GM12875 (cell line): ENCODE measurements around the gene HOXA13.

Experiments used
- H3K4me3 ChIP-seq: one replicate; pipeline ENCODE4 v1.5.1; 2011; ENCODE audit warnings: low read depth, low read length, control low read depth
- TF ChIP-seq, protein P1 (sequence below): IDR thresholded peaks from 2 replicates; pipeline ENCODE4 v1.5.1; 2011; ENCODE audit warnings: low read depth, mild to moderate bottlenecking, control low read depth, inconsistent platforms, low read length, moderate library complexity, borderline replicate concordance; ENCODE audit not compliant: insufficient read depth

The HOXA13 gene

GRCh38 chr7:27158436-27159265, 41.2 kb downstream of the HOXA13 start:
- TF ChIP-seq, protein P1, sequence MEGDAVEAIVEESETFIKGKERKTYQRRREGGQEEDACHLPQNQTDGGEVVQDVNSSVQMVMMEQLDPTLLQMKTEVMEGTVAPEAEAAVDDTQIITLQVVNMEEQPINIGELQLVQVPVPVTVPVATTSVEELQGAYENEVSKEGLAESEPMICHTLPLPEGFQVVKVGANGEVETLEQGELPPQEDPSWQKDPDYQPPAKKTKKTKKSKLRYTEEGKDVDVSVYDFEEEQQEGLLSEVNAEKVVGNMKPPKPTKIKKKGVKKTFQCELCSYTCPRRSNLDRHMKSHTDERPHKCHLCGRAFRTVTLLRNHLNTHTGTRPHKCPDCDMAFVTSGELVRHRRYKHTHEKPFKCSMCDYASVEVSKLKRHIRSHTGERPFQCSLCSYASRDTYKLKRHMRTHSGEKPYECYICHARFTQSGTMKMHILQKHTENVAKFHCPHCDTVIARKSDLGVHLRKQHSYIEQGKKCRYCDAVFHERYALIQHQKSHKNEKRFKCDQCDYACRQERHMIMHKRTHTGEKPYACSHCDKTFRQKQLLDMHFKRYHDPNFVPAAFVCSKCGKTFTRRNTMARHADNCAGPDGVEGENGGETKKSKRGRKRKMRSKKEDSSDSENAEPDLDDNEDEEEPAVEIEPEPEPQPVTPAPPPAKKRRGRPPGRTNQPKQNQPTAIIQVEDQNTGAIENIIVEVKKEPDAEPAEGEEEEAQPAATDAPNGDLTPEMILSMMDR, result no peak
- H3K4me3 ChIP-seq, result no peak overlapping the region

GRCh38 chr7:27157702-27158431, 42.0 kb downstream of the HOXA13 start:
- TF ChIP-seq, protein P1, result no peak
- no peak overlapping the region for H3K4me3 ChIP-seq

DNA sequence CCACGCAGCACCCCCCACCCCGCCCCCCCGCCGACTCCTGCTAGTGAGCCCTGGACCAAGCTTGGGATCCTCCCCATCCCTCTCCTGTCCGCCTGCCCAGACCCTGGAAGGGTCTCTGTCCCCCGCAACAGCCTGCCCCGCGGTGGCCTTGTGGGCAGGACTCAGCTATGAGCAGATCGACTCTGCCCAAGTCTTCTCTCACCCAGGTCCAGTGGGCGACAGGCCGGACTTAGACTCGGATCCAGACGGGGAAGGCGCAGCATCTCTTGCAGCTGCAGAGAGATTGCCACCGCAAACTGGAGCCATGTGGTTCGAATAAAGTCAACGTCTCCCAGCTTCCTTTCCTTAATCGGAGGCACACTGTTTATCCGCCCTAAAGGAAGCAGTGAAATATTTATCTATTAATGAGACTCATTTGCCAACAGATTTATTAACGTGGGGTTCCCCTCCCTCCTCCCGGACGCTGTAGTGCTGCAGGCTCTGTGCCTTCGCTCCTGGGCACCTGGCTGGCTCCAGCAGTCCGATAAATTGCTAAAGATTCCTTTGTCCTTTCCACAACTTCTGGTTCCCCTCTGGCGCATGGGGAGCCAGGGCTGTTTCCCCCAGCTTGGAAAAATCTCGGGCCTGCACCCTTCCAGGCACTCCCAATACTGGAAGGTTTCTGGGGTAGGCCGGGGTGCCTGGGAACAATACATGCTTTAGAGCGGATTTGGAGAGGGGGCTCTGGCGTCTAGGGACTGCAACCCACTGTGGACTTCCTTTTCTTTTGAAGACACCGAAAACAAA, 42.8 kb downstream of the HOXA13 start:
- H3K4me3 ChIP-seq, result no peak overlapping the region

GRCh38 chr7:27156508-27156898, 43.4 kb downstream of the HOXA13 start, which contains the start of gene HOXA7:
HOXA7 (minus strand) TSS chr7:27156675; CDS start chr7:27156545, 130 bp downstream.
- H3K4me3 ChIP-seq, result no peak within 1 kb of the TSS
- TF ChIP-seq, protein P1, result no peak

More for the DNA sequence above, 42.8 kb downstream of the HOXA13 start:
- TF ChIP-seq, protein P1, result no peak

DNA sequence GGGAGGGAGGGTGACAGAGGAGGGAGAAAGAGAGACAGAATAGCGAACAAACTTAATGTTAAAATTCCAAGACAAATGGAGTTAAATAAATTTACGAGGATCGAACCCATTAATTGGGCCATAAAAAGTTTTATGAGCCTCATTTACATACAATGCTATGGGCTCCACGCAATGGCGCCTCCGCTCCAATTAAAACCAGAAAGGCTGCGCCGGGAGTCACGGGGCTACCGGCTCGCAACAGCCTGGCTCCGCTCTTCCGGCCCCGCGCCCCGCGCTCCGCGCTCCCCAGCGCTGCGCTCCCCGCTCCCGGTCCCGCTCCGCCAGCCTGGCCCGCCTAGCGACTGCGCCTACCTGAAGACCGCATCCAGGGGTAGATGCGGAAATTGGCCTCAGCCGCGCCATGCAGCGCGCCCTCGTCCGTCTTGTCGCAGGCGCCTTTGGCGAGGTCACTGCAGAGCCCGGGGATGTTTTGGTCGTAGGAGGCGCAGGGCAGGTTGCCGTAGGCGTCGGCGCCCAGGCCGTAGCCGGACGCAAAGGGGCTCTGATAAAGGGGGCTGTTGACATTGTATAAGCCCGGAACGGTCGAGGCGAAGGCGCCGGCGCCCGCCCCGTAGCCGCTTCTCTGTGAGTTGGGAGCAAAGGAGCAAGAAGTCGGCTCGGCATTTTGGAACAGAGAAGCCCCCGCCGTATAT, 43.9 kb downstream of the HOXA13 start:
- TF ChIP-seq, protein P1, result no peak
- H3K4me3 ChIP-seq, result no peak overlapping the region
